T47D (cell line): ENCODE data around the gene CAPN1.

ENCODE experiments used
- DNase-seq, 2 experiments: peaks; one replicate each; pipeline versions ENCODE4 v3.0.0 to v3.0.0-alpha.2; 2011 to 2012; ENCODE audit warnings: low read depth in 1 of 2, low spot score in 1 of 2
- JUND ChIP-seq: IDR thresholded peaks from 2 replicates; pipeline ENCODE4 v1.6.1; 2012; ENCODE audit warnings: low read depth
- in situ Hi-C: cut with HindIII; loops from 2 replicates; pipeline ENCODE4 v1.10.0; 2016; ENCODE audit warnings: low sequenced_read_pairs, low pct_unique_long_range_greater_than_20kb

CAPN1 gene

DNA sequence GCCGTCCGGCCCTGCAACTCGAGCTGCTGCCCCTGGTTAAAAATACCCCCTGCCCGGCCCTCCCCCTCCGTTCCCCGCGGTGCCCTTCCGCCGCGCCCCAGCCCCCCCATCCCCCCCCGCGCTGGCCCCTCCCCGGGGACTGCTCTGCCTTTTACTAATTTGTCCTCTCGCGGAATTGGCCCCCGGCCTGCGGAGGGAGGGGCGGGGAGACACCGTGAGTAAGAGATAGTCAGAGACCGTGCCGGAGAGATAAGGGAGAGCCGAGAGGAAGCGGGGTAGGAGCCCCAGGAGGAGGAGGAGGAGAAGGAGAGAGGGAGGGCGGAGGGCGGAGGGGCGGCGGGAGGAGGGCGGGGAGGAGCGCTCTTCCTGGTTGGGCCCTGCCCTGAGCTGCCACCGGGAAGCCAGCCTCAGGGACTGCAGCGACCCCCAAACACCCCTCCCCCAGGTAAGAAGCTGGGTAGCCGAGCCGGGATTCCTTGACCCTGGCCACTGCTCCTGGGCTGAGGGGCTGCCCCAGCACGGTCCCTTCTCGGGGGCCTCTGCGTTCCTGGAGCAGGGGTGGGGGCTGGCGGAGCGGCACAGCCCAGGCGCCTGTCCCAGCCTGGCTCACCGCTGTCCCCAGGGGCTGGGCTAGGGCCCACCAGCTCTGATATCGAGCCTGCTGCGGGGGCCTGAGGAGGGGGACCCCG lies at the start of gene CAPN1:
CAPN1 (plus strand) TSS at position 360 of the 689 bp plus-strand sequence. CDS start 774 bp downstream, outside the sequence.
- in situ Hi-C loops, result no loop called here
- TF ChIP-seq JUND, result no peak
- peak; percentile 69 to 71 for DNase-seq

- in situ Hi-C loops, result no loop called here
- TF ChIP-seq JUND, result no peak
- DNase-seq, result no peak
Observed at GRCh38 chr11:65132238-65132987, 49.3 kb upstream of the CAPN1 start.

GRCh38 chr11:65132988-65133700 lies 48.6 kb upstream of the CAPN1 start:
- DNase-seq, result peak; percentile 78 to 92
- in situ Hi-C loops, result no loop called here
- no peak for TF ChIP-seq JUND

GRCh38 chr11:65133724-65134123 lies 48.0 kb upstream of the CAPN1 start:
- TF ChIP-seq JUND, result no peak
- DNase-seq, result no peak
- in situ Hi-C loops, result no loop called here

GRCh38 chr11:65134240-65134951 lies 47.3 kb upstream of the CAPN1 start, which contains the start of gene SYVN1:
SYVN1 (minus strand) TSS chr11:65134519; CDS start chr11:65133601, 918 bp downstream.
- no peak for TF ChIP-seq JUND
- in situ Hi-C loops, result no loop called here
- DNase-seq, result peak; percentile 91 to 96

DNA sequence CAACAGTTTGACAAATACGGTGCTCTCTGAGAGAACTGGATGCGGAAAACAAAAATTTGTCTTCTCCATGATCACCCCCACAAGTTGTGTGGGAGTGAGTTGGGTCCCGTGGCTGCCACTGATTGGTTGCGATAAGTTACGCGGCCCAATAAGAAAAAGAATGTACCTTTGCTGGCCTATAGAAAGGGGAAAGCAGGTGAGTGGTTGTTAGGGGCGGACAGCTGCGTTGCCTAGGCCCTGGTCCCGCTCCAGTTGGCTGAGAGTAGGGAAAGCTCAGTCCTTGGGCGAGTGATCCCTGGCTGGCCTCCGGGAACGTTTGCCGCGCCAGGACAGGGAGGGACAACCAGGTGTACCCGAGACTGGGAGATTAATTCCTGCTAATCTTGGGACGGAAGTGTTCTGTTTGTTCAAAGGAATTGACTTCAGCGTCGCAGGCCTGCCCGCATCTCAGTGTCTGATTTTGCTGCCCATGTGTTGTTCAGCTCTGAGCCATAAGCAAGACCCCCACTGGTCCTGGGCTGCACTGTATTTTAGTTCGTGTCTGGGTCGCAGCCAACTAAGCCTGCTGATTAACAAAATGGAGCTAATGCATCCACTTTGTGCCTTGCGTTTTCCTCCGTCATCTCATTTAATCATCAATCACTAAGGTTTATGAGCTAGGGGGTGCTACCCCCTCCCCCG lies 46.6 kb upstream of the CAPN1 start:
- TF ChIP-seq JUND, result no peak
- in situ Hi-C loops, result no loop called here
- DNase-seq, result peak; percentile 99

- no peak for DNase-seq
- in situ Hi-C loops, result no loop called here
- no peak for TF ChIP-seq JUND
Observed at GRCh38 chr11:65135633-65136145, 46.0 kb upstream of the CAPN1 start.

GRCh38 chr11:65136515-65137096 lies 45.1 kb upstream of the CAPN1 start:
- no peak for DNase-seq
- TF ChIP-seq JUND, result no peak
- in situ Hi-C loops, result no loop called here

- no peak for DNase-seq
- TF ChIP-seq JUND, result no peak
- in situ Hi-C loops, result no loop called here
Observed at GRCh38 chr11:65141896-65142494, 39.7 kb upstream of the CAPN1 start.

GRCh38 chr11:65147352-65148075 lies 34.2 kb upstream of the CAPN1 start:
- no peak for TF ChIP-seq JUND
- in situ Hi-C loops, result no loop called here
- DNase-seq, result no peak
